Measurements from ENCODE around the gene COL21A1. TPM values are rescaled to one million over a fixed set of nuclear protein-coding genes. Genes with fewer than 3 reads are reported as not detected.

Gene COL21A1
- total RNA-seq, 1 donor from 2014 or later, result 16.7 TPM

DNA sequence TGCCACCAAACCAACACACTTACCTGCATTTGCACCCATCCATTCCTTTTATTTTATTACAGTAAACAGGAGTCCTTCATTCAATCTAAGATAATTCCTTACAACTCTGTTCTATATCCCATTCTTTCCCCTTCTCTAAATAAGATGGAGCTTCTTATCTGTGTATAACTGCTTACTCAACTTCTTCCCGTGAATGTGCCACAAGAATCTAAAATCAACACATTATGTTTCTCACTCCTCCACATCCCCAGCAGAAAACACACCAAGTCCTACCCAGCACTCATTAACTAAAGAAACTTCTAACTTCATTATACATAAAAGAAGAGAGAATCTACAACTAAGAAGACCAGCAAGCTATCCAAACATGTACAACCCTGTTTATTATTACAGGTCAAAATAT, 141.1 kb downstream of the COL21A1 start:
- intact Hi-C loops (cut with DNase I), result no loop called here

DNA sequence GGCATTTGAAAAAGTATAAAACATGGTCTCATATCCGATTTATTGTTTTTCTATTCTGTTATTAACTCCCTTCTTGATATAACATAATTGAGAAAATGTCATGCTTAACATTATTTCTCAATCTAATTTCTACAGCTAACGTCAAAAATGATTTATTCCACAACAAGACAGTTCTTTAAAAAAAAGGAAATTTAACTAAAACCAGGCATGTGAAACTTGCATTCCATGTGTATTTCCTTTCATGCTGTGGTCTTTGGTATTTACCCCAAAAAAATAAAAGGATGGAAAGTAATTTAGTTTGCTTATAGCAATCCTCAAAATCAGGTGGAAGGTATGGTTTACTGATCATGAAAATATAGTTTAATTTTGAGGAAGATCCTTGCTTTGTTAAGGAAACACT, 142.8 kb downstream of the COL21A1 start:
- Histone ChIP-seq H3K4me3 (no peak overlapping the region), H3K36me3 (no peaks in the 10 kb centered on the region), H3K27me3 (no peaks in the 10 kb centered on the region), H3K27ac (no peak overlapping the region), H3K9me3 (no peaks in the 10 kb centered on the region), H3K4me1 (no peaks in the 10 kb centered on the region)
- intact Hi-C loops (cut with DNase I), result no loop called here
- TF ChIP-seq, protein P1, sequence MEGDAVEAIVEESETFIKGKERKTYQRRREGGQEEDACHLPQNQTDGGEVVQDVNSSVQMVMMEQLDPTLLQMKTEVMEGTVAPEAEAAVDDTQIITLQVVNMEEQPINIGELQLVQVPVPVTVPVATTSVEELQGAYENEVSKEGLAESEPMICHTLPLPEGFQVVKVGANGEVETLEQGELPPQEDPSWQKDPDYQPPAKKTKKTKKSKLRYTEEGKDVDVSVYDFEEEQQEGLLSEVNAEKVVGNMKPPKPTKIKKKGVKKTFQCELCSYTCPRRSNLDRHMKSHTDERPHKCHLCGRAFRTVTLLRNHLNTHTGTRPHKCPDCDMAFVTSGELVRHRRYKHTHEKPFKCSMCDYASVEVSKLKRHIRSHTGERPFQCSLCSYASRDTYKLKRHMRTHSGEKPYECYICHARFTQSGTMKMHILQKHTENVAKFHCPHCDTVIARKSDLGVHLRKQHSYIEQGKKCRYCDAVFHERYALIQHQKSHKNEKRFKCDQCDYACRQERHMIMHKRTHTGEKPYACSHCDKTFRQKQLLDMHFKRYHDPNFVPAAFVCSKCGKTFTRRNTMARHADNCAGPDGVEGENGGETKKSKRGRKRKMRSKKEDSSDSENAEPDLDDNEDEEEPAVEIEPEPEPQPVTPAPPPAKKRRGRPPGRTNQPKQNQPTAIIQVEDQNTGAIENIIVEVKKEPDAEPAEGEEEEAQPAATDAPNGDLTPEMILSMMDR (IDR thresholded peaks at IDR 0.05), result no peak
- TF ChIP-seq POLR2A (IDR thresholded peaks at IDR 0.05), result no peak
- TF ChIP-seq POLR2AphosphoS5 (IDR thresholded peaks at IDR 0.05; ENCODE audit: insufficient read depth in 1 of 2, low read depth in 1 of 2), result no peak
- no peak for DNase-seq (ENCODE audit: extremely low spot score in 2 of 2)

More for the DNA sequence above, 141.1 kb downstream of the COL21A1 start:
- TF ChIP-seq POLR2A (IDR thresholded peaks at IDR 0.05) (no peak), POLR2AphosphoS5 (IDR thresholded peaks at IDR 0.05; ENCODE audit: insufficient read depth in 1 of 2, low read depth in 1 of 2) (no peak)
- TF ChIP-seq, protein P1 (IDR thresholded peaks at IDR 0.05), result no peak
- Histone ChIP-seq H3K4me1 (no peaks in the 10 kb centered on the region), H3K4me3 (no peak overlapping the region), H3K27me3 (no peaks in the 10 kb centered on the region), H3K36me3 (peaks cover 0 to 5% of the 10 kb centered on the region in 2 donors), H3K27ac (no peak overlapping the region), H3K9me3 (no peaks in the 10 kb centered on the region)
- no peak for DNase-seq (ENCODE audit: extremely low spot score in 2 of 2)

DNA sequence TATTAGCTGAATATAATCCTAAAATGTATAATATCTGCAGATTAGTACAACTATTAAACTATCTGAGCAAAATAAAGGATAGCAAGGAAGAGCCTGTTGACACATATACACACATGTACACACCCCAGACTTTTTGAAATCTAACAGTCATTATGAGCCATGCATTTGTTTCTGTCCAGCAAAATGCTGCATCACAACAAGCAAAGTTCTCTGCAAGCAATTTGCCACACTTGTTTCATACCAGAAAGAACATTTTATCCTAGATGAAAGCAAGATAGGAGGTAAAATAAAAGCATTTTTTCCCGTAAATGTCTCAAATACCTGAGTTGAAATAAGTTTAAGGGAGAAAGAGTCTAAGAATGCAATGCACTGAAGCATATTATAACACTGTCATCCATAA, 145.2 kb downstream of the COL21A1 start:
- no peaks in the 10 kb centered on the region for H3K27me3 ChIP-seq
- H3K36me3 ChIP-seq, result no peaks in the 10 kb centered on the region
- no peak overlapping the region for H3K27ac ChIP-seq
- no peaks in the 10 kb centered on the region for H3K4me1 ChIP-seq
- H3K4me3 ChIP-seq, result no peak overlapping the region
- intact Hi-C loops (cut with DNase I), result no loop called here
- DNase-seq (ENCODE audit: extremely low spot score in 2 of 2), result no peak
- TF ChIP-seq POLR2AphosphoS5 (IDR thresholded peaks at IDR 0.05; ENCODE audit: insufficient read depth in 1 of 2, low read depth in 1 of 2) (no peak), POLR2A (IDR thresholded peaks at IDR 0.05) (no peak)
- TF ChIP-seq, protein P1 (IDR thresholded peaks at IDR 0.05), result no peak
- H3K9me3 ChIP-seq, result no peaks in the 10 kb centered on the region

DNA sequence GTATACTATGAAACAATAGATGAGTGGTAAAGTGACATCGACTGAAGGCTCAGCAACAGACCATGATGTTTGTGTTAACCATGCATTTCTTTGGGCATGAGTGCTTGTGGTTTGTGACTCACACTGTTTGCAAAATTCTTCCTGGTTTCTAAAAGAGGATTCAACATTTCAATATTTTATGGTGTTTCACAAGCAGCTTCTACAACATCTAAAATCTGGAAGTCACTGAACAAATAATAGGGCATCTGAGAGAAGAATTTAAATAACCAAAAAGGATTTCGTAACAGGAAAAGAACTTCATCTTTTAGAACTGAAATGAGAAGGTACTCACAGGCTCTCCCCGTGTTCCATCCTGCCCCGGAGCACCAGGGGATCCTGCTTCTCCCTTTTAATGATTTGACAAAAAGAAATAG, 146.2 kb downstream of the COL21A1 start:
- no peaks in the 10 kb centered on the region for H3K27me3 ChIP-seq
- H3K4me3 ChIP-seq, result no peak overlapping the region
- H3K4me1 ChIP-seq, result no peaks in the 10 kb centered on the region
- no peaks in the 10 kb centered on the region for H3K36me3 ChIP-seq
- no peak overlapping the region for H3K27ac ChIP-seq
- no peak for DNase-seq (ENCODE audit: extremely low spot score in 2 of 2)
- TF ChIP-seq, protein P1 (IDR thresholded peaks at IDR 0.05), result no peak
- TF ChIP-seq POLR2AphosphoS5 (IDR thresholded peaks at IDR 0.05; ENCODE audit: insufficient read depth in 1 of 2, low read depth in 1 of 2), result peak; percentile 23 to 86
- no peaks in the 10 kb centered on the region for H3K9me3 ChIP-seq
- intact Hi-C loops (cut with DNase I), result no loop called here

DNA sequence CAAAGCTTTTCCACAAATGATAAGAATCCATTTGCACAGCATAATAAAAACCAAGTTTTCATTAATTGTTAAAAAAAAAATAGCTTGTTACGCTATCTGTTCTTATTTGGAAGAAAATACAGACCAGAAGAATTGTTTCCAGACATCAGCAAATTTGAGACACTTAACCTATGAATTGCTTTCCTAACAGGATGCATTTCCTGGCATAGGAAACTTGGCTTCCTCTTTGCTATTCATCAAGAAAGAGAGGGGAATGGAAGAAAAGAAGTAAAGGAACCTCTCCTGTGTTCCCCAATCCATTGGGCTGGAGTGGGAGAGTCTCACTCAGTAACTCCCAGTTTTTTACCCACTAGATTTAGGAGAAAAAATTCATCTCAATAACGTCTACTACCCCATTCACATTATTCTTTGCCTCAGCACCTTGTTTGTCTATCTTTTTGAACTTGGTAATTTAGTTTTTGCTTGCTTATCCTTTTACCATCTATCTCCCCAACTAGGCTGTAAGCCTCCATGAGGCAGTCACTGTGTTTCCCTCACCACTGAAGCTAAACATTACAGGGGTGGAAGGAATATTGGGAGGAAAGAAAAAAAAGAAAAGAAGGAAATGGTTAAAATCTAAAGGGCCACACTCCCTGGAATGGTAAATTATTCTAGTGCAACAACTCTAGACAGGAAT, 150.3 kb downstream of the COL21A1 start:
- intact Hi-C loops (cut with DNase I), result no loop called here
- TF ChIP-seq POLR2AphosphoS5 (IDR thresholded peaks at IDR 0.05; ENCODE audit: insufficient read depth in 1 of 2, low read depth in 1 of 2), result no peak
- TF ChIP-seq POLR2A (IDR thresholded peaks at IDR 0.05), result no peak
- TF ChIP-seq, protein P1 (IDR thresholded peaks at IDR 0.05), result no peak

More for the DNA sequence above, 150.3 kb downstream of the COL21A1 start:
- Histone ChIP-seq H3K36me3 (no peaks in the 10 kb centered on the region), H3K27ac (no peak overlapping the region), H3K4me1 (no peaks in the 10 kb centered on the region), H3K27me3 (no peaks in the 10 kb centered on the region), H3K4me3 (no peak overlapping the region), H3K9me3 (no peaks in the 10 kb centered on the region)
- no peak for DNase-seq (ENCODE audit: extremely low spot score in 2 of 2)

All from vagina (tissue), 2 donors.